Nucleus accumbens (tissue), 56 donors: Measurements from ENCODE around the gene PRDX5.
"Not testable (repeated sequence)": the region's sequence is repeated elsewhere in the genome, so short reads cannot be mapped to it uniquely, and the experiment has no call there.

Source experiments
- DNase-seq, 56 donors: peaks; one replicate each; lab custom pipeline; 2025; lab: John Stamatoyannopoulos, UW

PRDX5 gene

DNA sequence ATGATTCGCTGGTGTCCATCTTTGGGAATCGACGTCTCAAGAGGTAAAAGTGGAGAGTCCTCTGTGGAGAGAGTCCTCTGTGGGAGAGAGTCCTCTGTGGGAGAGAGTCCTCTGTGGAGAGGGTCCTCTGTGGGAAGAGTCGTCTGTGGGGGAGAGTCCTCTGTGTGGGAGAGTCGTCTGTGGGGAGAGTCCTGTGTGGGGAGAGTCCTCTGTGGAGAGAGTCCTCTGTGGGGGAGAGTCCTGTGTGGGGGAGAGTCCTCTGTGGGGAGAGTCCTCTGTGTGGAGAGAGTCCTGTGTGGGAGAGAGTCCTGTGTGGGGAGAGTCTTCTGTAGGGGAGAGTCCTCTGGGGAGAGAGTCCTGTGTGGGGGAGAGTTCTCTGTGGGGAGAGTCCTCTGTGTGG lies 3.1 kb downstream of the PRDX5 start:
- DNase-seq = no peak

DNA sequence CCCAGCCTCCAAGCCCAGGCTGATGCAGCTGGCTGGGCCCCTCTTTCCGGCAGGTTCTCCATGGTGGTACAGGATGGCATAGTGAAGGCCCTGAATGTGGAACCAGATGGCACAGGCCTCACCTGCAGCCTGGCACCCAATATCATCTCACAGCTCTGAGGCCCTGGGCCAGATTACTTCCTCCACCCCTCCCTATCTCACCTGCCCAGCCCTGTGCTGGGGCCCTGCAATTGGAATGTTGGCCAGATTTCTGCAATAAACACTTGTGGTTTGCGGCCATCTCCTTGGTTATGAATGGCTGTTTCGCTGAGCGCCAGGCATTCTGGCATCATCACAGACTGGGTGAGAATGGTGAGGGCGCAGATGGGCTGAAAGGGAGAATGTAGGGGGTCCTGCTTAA lies 3.6 kb downstream of the PRDX5 start:
- no peak for DNase-seq

DNA sequence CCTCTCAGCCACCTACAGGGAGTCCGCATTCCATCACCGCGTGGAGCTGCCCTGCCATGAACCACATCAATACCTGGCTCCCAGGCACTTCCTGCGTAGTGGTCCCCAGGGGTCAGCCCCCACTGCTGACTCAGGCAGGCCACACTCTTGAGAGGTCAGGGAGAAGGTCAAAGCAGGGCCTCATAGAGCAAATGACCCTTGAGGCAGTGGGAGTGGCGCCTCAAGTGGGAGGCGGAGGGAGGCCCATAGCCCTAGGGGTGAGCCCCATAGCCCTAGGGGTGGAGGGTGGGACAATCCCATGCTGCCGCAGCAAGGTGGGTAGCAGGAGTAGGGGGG lies 5.0 kb downstream of the PRDX5 start:
- no peak for DNase-seq

DNA sequence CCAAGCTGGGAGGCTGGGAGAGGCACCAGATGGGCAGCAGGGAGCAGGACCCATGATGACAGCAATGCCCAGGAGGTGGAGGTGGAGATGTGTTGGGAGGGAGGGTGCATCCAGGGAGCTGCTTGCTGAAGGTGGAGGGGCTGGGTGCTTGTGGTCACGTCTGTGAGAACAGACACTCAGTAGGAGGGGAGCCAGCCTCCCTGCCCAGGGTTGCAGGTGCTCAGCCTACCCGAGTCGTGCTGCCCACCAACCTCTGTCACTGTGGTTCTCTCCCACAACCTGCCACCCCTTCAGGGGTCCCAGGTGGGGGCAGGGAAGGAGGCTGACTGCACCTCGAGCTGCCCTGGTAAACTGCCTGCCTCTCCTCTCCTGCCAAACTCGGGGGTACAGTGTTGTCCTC lies 5.5 kb downstream of the PRDX5 start:
- no peak for DNase-seq

DNA sequence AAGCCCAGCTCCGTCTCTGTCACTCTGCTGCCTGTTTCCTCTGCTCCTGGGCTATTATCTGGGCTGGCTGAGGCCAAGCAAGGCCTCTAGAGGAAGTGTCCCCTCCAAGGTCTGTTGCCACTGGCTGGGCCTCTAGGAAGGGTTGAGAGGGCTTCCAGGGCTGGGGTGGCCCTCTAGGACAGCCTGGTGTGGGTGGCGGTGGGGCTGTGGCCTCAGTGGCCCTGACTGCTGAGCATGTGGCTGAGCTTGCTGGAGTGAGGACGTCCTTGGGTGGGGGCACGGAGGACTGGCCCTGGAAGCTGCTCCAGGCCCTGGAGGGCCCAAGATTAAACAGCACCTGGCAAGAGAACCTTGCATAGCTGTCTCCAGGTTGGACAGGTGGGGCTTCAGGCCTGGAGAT lies 6.1 kb downstream of the PRDX5 start:
- DNase-seq = not testable (repeated sequence)

DNA sequence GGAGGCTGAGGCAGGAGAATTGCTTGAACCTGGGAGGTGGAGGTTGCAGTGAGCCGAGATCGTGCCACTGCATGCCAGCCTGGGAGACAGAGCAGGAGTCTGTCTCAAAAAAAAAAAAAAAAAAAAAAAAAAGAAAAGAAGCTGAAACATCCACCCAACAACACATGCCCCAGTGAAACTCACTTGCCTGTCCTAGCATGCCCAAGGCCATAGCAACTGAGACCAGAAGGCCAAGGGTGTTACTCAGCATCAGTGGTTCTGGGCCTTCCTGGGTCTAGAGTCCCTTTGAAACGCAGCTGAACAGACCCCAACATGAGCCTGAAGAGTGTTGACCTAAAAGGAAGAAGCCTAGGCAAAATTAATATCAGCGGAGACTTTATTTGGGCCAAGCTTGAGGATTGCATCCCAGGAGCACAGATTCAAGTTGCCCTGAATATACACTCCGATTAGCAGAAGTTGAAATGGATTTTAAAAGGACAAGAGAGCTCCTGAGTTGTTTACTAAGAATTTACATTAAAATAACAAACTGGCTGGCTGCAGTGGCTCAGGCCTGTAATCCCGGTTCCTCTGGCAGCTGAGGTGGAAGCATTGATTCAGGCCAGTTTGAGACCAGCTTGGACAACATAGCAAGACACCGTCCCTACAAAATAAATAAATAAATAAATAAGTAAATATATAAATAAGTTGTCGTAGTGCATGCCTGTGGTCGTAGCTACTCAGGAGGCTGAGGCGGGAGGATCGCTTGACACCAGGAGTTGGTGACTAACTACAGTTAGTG lies 7.0 kb downstream of the PRDX5 start:
- no peak for DNase-seq

DNA sequence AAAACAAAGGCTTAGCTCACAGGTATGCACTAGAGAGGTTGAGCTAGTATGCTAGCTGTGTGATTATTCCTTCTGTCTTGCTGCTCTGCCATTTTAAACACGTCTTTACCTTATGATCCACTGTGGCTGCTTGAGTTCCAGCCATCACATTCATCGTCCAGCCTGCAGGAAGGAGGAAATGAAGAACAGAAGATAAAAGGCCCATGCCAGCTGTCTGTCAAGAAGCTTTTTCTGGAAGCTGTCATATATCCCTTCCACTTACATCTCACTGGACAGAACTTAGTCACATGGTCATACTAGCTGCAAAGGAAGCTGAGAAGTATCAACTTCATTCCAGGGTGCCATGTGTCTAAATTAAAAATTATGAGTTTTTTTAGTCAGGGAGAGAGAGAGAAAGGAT lies 9.5 kb downstream of the PRDX5 start:
- DNase-seq = no peak

DNA sequence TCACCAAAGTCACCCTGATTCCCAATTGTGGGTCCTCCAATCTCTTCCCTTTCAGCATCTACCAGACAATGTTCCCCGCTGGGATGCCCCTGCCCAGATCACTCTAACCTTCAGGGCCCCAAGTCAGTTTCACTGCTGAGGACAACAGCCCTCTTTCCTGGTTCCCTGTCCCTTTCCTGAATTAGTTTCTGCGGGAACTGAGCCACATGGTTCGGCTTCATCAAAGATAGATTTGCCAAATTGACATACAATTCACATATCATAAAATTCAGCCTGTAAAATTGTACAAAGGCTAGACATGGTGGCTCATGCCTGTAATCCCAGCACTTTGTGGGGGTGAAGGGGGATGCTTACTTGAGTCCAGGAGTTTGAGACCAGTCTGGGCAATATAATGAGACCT lies 10.1 kb downstream of the PRDX5 start:
- no peak for DNase-seq

DNA sequence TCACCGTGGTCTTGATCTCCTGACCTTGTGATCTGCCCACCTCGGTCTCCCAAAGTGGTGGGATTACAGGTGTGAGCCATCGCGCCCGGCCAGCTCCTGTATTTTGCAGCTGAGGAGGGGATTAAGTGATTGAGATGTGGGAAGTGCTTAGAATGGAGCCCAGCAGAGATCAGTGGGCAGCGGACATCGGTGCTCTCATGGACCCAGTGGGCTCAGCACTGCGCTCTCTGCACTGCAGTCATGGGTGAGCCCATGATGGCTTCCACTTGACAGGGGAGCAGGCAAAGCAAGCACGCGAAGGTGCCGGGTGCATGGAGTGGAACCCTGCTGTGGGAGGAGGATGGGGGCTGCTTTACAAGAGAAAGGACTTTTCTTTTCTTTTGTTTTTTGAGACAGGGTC lies 13.0 kb downstream of the PRDX5 start:
- no peak for DNase-seq

DNA sequence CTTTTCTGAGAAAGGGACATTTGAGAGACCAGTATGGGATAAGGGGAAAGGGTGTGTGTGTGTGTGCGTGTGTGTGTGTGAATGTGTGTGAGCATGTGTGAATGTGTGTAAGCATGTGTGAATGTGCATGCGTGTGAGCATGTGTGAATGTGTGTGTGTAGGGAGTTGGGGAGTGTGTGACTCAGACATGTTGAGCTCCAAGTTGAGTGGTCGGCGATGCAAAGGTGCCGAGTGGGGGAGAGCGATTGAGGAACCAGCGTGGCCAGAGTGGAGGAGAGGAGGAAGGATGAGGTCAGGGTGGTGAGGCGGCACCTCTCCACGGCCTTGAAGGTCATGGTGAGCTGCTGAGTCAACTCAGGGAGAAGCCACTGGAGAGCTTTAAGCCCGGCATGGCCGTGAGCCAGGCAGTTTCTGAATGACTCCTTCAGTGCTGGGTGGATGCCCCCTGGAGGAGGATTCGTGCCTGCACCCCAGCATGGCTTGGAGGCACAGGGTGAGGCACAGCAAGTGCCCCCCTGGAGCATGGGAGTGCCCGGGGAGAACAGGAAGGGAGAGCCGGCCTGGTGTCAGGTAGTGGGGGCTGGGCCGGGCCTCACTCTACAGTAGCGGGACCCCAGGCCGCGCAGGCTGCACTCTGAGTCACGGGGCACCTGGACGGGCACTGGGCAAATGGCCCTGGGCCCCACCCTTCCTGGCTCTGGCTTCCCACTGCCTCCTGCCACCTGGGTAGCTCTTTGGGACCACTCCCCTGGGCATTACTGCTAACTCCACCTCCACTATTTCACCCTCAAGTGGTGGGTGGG lies 13.8 kb downstream of the PRDX5 start:
- peak in 8 of 56 donors; percentile 7 to 38 (median 28) for DNase-seq

DNA sequence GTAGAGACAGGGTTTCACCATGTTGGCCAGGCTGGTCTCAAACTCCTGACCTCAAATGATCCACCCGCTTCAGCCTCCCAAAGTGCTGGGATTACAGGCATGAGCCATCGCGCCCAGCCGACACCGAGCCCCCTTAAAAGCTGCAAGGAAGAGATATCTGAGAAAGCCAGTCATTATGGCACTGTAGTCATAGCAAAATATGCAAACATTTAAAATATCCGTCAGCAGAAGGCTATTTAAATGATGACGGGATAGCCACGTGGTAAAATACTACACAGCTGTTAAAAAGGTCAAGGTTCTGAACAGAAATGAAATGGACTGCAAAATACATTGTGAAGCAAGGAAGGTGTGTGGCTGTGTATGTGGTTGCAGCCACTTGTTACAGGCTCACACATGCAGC lies 15.6 kb downstream of the PRDX5 start:
- DNase-seq = no peak

DNA sequence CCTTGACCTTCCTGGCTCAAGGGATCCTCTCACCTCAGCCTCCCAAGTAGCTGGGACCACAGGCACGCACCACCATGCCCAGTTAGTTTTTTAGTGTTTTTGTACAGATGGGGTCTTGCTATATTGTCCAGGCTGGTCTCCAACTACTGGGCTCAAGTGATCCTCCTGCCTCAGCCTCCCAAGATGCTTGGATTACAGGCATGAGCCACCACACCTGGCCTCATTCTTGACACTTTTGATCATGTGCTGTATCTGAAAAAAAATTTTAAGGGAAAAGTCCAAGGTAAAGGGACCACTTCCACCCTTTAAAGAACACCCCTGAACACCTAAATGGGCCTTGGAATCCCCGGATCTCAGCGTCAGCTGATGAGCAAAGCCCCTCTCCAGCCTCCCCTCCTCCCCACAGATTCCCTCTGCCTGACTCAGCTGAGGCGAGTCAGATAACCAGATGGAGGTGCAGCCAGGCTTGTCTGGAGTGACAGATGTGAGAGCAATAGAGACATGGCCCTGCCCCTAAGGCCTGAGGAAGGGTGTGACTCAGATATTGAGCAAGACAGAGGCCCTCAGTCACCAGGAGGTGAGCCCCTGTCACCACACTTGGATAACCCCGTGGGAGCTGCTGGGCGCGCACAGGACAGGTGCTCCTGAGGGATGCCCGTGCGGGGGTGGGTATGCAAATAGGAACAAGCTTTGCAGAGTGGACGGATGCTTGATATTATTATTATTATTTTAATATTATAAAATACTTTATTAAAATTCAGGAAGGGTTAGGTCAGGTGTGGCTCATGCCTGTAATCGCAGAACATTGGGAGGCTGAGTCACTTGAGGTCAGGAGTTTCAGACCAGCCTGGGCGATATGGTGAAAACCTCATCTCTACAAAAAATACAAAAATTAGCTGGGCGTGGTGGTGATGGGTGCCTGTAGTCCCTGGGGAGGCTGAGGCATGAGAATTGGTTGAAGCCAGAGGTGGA lies 17.1 kb downstream of the PRDX5 start:
- DNase-seq = no peak

DNA sequence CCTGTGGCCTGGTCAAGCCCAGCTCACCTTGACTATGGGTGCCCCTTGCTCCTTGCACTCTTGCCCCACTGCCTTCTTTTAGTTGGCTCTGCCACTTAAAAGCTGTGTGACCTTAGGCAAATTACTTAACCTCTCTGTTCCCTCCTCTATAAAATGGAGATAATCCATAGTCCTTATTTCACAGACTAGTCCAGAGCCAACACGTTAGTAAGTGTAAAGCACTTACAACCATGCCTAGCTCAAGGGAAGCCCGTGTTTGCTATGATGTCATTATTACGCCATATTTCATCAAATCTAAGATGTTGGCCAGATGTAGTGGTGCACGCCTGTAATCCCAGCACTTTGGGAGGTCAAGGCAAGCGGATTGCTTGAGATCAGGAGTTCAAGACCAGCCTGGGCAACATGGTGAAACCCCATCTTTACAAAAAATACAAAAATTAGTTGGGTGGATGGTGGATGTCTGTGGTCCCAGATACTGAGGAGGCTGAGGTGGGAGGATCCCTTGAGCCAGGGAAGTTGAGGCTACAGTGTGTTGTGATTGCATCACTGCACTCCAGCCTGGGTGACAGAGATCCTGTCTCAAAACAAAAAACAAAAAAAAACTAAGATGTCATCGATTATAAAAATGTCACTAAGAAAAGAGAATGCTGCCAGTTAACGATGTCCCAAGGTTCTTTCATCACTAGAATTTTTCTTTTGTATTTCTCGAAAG lies 19.8 kb downstream of the PRDX5 start:
- no peak for DNase-seq

DNA sequence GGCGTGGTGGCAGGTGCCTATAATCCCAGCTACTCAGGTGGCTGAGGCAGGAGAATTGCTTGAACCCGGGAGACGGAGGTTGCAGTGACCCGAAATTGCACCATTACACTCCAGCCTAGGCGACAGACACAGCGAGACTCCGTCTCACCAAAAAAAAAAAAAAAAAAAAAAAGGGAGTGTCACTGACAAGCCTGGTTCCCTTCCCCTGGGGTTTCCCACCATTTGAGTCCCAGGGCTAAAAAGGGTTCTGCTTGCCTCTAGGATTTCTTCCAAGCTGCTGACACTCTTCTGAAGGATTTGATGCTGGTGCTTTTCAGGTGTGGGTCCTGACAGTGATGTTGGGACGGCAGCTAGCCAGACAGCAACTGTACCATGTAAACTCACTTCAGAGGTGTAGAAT lies 20.8 kb downstream of the PRDX5 start:
- DNase-seq = no peak

DNA sequence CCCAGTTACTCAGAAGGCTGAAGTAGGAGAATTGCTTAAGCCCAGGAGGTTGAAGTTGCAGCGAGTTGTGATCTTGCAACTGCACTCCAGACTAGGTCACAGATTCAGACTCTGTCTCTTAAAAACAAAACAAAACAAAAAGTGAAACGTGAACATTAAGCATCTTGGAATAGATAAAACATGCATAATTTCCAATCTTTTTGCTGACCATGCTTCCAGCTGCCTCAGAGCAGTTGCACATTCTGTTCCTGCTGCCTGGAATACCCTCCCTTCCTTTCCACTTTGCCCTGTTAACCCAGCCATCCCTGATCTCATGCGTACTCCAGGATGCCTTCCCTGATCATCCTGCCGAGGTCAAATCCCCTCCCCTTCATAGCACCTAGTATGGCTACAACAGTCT lies 21.4 kb downstream of the PRDX5 start:
- DNase-seq = no peak

DNA sequence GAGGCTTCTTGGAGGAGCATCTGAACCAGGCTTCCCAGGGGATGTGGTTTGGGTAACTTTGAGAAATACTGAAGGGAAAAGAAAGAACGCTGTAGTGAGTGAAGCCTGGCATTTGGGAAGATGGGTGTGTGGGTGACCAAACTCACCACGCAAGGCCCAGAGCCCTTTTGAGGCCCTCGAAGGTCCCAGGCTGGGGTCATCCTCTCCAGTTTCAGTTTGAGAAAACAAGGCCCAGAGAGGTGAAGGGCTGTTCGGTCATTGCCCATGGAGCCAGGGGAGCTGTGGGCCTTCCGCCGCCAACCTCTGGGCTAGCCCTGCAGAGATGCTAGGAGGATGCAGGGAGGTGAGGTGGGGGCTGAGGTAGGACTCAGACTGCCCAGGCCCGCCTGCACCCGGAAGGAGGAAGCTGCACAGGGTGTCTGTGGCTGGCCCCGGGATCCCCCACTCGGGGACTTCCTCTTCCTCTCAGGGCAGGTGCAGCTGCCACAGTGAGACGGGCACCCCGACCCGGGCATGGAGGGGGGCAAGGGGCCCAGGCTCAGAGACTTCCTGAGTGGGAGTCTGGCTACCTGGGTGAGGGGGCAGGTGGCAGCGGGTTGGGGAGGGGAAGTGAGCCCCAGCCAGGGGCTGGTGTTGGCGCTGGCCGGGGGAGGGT lies 22.0 kb downstream of the PRDX5 start, which contains the start of gene CCDC88B:
TSS of gene CCDC88B (plus strand) at position 451 of the 655 bp plus-strand sequence. CDS start at position 514, 63 bp downstream.
- DNase-seq = peak in 5 of 56 donors; percentile 9 to 48 (median 27)

DNA sequence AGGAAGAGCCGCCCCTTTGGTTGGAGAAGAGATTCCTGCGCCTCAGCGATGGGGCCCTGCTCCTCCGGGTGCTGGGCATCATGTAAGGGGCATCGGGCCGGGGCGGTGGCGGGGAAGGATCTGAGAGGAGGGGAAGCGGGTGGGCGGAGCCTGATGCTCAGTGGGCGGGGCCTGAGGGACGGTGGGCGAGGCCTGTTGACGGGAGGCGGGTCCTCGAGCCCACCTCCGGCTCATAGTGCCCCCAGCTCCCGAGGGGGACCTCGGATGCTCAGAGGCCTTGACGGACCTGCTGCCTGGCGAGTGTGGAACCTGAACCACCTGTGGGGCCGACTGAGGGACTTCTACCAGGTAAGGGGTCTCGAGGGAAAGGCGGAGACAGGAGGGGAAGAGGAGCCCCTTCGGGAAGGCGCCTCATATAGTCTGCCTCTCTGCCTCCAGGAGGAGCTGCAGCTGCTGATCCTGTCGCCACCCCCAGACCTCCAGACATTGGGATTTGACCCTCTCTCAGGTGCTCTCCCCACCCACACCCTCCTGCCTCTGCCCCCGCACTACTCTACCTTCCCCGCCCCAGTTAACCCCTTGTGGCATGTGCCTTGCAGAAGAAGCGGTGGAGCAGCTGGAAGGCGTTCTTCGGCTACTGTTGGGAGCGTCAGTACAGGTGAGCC lies 22.9 kb downstream of the PRDX5 start:
- peak in 6 of 56 donors; percentile 3 to 55 (median 16) for DNase-seq

DNA sequence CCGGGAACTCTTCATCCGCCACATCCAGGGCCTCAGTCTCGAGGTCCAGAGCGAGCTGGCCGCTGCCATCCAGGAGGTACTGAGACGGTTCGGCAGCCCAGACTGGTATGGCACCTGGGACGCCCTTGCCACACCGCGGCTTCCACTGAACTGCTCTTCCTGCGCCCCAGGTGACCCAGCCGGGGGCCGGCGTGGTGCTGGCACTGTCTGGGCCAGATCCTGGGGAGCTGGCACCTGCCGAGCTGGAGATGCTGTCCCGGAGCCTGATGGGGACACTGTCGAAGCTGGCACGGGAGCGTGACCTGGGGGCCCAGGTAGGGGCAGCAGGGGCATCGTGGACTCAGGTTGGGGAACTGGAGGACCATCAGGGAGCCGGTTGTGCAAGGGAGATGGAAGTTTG lies 23.5 kb downstream of the PRDX5 start:
- DNase-seq = no peak
